HEK293T (cell line): ENCODE data around the gene ARL8A.

Source experiments
- ARNT ChIP-seq: fragments of 450-650 bp; IDR thresholded peaks from 2 replicates; pipeline ENCODE4 v1.6.1; 2017; ENCODE audit warnings: mild to moderate bottlenecking
- BHLHE40 ChIP-seq: fragments of 450-650 bp; IDR thresholded peaks from 2 replicates; pipeline ENCODE4 v1.6.1; 2016; ENCODE audit warnings: mild to moderate bottlenecking, moderate library complexity, borderline replicate concordance
- FOXK2 ChIP-seq: fragments of 450-650 bp; IDR thresholded peaks from 2 replicates; pipeline ENCODE4 v1.6.1; 2016; ENCODE audit warnings: mild to moderate bottlenecking
- FOXM1 ChIP-seq: fragments of 450-650 bp; IDR thresholded peaks from 2 replicates; pipeline ENCODE4 v1.6.1; 2017; ENCODE audit warnings: mild to moderate bottlenecking, borderline replicate concordance
- HDGF ChIP-seq: fragments of 450-650 bp; IDR thresholded peaks from 2 replicates; pipeline ENCODE4 v1.6.1; 2017; ENCODE audit warnings: antibody characterized with exemption, borderline replicate concordance
- L3MBTL2 ChIP-seq: fragments of 450-650 bp; conservative IDR thresholded peaks from 2 replicates; pipeline ENCODE4 v1.6.1; 2016; ENCODE audit warnings: mild to moderate bottlenecking
- NFRKB ChIP-seq: fragments of 450-650 bp; IDR thresholded peaks from 2 replicates; pipeline ENCODE4 v1.6.1; 2016; ENCODE audit warnings: mild to moderate bottlenecking, moderate library complexity
- SP1 ChIP-seq: fragments of 450-650 bp; IDR thresholded peaks from 2 replicates; pipeline ENCODE4 v1.6.1; 2017
- SUZ12 ChIP-seq: fragments of 450-650 bp; IDR thresholded peaks from 2 replicates; pipeline ENCODE4 v1.6.1; 2016; ENCODE audit warnings: mild to moderate bottlenecking
- TARDBP ChIP-seq: fragments of 450-650 bp; IDR thresholded peaks from 2 replicates; pipeline ENCODE4 v1.6.1; 2016

- no peak for TF ChIP-seq BHLHE40
- TF ChIP-seq HDGF: no peak
- TF ChIP-seq SP1: no peak
- TF ChIP-seq ARNT: no peak
- no peak for TF ChIP-seq FOXK2
- TF ChIP-seq L3MBTL2: no peak
- no peak for TF ChIP-seq TARDBP
- no peak for TF ChIP-seq NFRKB
- no peak for TF ChIP-seq FOXM1
- TF ChIP-seq SUZ12: no peak
Measured at GRCh38 chr1:202155478-202156021, 11.0 kb upstream of the ARL8A start.
